H1 (cell line): ENCODE results near the gene CKAP2L. TPM values are rescaled to one million over a fixed set of nuclear protein-coding genes. Genes with fewer than 3 reads are reported as not detected.

Experiments
- CBX5 ChIP-seq: fragments of 300-800, 300-1000 bp; sonication (generic); IDR thresholded peaks from 2 replicates; pipeline ENCODE4 v1.7.1; 2016; ENCODE audit warnings: antibody characterized with exemption, low read length, low read depth
- EP300 ChIP-seq, 2 experiments: IDR thresholded peaks; 1 replicate in 1 of 2; 2 replicates in 1 of 2; pipeline ENCODE4 v1.6.1; 2011 to 2012; ENCODE audit warnings: low read depth in 2 of 2, low read length in 2 of 2, mild to moderate bottlenecking in 2 of 2, borderline replicate concordance in 1 of 2, inconsistent platforms in 1 of 2, moderate library complexity in 1 of 2
- GABPA ChIP-seq: IDR thresholded peaks from 2 replicates; pipeline ENCODE4 v1.6.1; 2011; ENCODE audit warnings: mild to moderate bottlenecking, low read length, moderate library complexity, borderline replicate concordance; ENCODE audit not compliant: insufficient read depth
- HDAC2 ChIP-seq, 2 experiments: fragments of 300-600 bp in 1 of 2; sonication (generic) in 1 of 2; IDR thresholded peaks; 2 replicates each; pipeline ENCODE4 v1.6.1; 2011 to 2012; ENCODE audit warnings: low read depth in 2 of 2, low read length in 2 of 2, mild to moderate bottlenecking in 2 of 2, moderate library complexity in 2 of 2, borderline replicate concordance in 1 of 2, inconsistent platforms in 1 of 2
- KDM1A ChIP-seq: fragments of 200-600, 300-600 bp; sonication (generic); IDR thresholded peaks from 2 replicates; pipeline ENCODE4 v1.7.1; 2016; ENCODE audit warnings: mild to moderate bottlenecking, low read length, borderline replicate concordance
- MAFK ChIP-seq: IDR thresholded peaks from 2 replicates; pipeline ENCODE4 v1.6.1; 2012; ENCODE audit warnings: low read depth, mild to moderate bottlenecking, improper control_type of control experiment, low read length
- SIRT6 ChIP-seq: IDR thresholded peaks from one replicate; pipeline ENCODE4 v1.7.1; 2012; ENCODE audit warnings: low read length, inconsistent platforms
- SIX5 ChIP-seq: IDR thresholded peaks from 2 replicates; pipeline ENCODE4 v1.6.1; 2011; ENCODE audit warnings: mild to moderate bottlenecking, low read depth, low read length
- TCF12 ChIP-seq: IDR thresholded peaks from 2 replicates; pipeline ENCODE4 v1.6.1; 2011; ENCODE audit warnings: low read depth, mild to moderate bottlenecking, low read length
- polyA plus RNA-seq, 7 experiments: library from polyadenylated mRNA; depleted of rRNA in 3 of 7; stranded (reverse) in 5 of 7; unstranded in 2 of 7; fragments of >200 nt in 5 of 7; fragments of 200-250 nt in 2 of 7; gene quantifications; 1 replicate in 5 of 7; 2 replicates in 1 of 7; 4 replicates in 1 of 7; pipeline versions ENCODE4 v1.2.1 to v1.2.3, GENCODE V29; 2011 to 2013; ENCODE audit warnings: missing spikeins in 2 of 7, mixed read lengths in 2 of 7
- total RNA-seq: library from RNA; stranded (reverse); fragmentation: NEBNext Ultra II Directional; extraction: Animal tissue kit (Norgen Biotek cat#: 25700); gene quantifications from 2 replicates; pipeline ENCODE4 v1.2.1, GENCODE V29; 2021
- TF ChIP-seq, protein P1 (sequence below): IDR thresholded peaks from 2 replicates; pipeline ENCODE4 v1.6.1; 2012; ENCODE audit warnings: low read length, inconsistent platforms

CKAP2L gene
- total and polyA plus RNA-seq, 2 of the 8 experiments (the other 6 are each of a cell fraction or from before 2014, with no cell fraction given): 2.5 to 20.7 TPM

- TF ChIP-seq EP300 (IDR thresholded peaks at IDR 0.05; ENCODE audit: borderline replicate concordance in 1 of 2, low read depth in 2 of 2, low read length in 2 of 2): no peak
- no peak for TF ChIP-seq MAFK
- no peak for TF ChIP-seq SIX5
- TF ChIP-seq GABPA: no peak
- TF ChIP-seq, protein P1, sequence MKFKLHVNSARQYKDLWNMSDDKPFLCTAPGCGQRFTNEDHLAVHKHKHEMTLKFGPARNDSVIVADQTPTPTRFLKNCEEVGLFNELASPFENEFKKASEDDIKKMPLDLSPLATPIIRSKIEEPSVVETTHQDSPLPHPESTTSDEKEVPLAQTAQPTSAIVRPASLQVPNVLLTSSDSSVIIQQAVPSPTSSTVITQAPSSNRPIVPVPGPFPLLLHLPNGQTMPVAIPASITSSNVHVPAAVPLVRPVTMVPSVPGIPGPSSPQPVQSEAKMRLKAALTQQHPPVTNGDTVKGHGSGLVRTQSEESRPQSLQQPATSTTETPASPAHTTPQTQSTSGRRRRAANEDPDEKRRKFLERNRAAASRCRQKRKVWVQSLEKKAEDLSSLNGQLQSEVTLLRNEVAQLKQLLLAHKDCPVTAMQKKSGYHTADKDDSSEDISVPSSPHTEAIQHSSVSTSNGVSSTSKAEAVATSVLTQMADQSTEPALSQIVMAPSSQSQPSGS: no peak
- TF ChIP-seq CBX5: no peak
- no peak for TF ChIP-seq HDAC2 (IDR thresholded peaks at IDR 0.05; ENCODE audit: borderline replicate concordance in 1 of 2, low read depth in 2 of 2, low read length in 2 of 2)
- TF ChIP-seq TCF12: no peak
- no peak for TF ChIP-seq KDM1A
- TF ChIP-seq SIRT6: no peak
These were observed 9.0 kb downstream of the CKAP2L start (continued) for GRCh38 chr2:112755444-112755843.
